ENCODE results near the gene SAMD4A.

The SAMD4A gene

GRCh38 chr14:54564868-54565784 lies 1.8 kb upstream of the SAMD4A start:
- peak overlapping the region; percentile 62 for H3K4me3 ChIP-seq (ENCODE audit: low read depth, low read length)
- TF ChIP-seq CTCF (IDR thresholded peaks at IDR 0.05; ENCODE audit: low read depth, low read length, missing control alignments), result peak; percentile 2
- peak; percentile 33 for DNase-seq (ENCODE audit: low read depth)

- peak overlapping the region; percentile 62 for H3K4me3 ChIP-seq (ENCODE audit: low read depth, low read length)
- TF ChIP-seq CTCF (IDR thresholded peaks at IDR 0.05; ENCODE audit: low read depth, low read length, missing control alignments), result no peak
- DNase-seq (ENCODE audit: low read depth), result no peak
Measured at GRCh38 chr14:54565785-54566409, 1.0 kb upstream of the SAMD4A start.

GRCh38 chr14:54567224-54567638 lies 303 bp downstream of the SAMD4A start:
- peak overlapping the region; percentile 62 for H3K4me3 ChIP-seq (ENCODE audit: low read depth, low read length)
- no peak for TF ChIP-seq CTCF (IDR thresholded peaks at IDR 0.05; ENCODE audit: low read depth, low read length, missing control alignments)
- no peak for DNase-seq (ENCODE audit: low read depth)

GRCh38 chr14:54567639-54568561 lies 972 bp downstream of the SAMD4A start:
- TF ChIP-seq CTCF (IDR thresholded peaks at IDR 0.05; ENCODE audit: low read depth, low read length, missing control alignments), result no peak
- H3K4me3 ChIP-seq (ENCODE audit: low read depth, low read length), result peak overlapping the region; percentile 62
- DNase-seq (ENCODE audit: low read depth), result no peak

GRCh38 chr14:54568821-54569595 lies 2.1 kb downstream of the SAMD4A start:
- TF ChIP-seq CTCF (IDR thresholded peaks at IDR 0.05; ENCODE audit: low read depth, low read length, missing control alignments), result no peak
- H3K4me3 ChIP-seq (ENCODE audit: low read depth, low read length), result no peak overlapping the region
- no peak for DNase-seq (ENCODE audit: low read depth)

GRCh38 chr14:54570047-54570446 lies 3.1 kb downstream of the SAMD4A start:
- H3K4me3 ChIP-seq (ENCODE audit: low read depth, low read length), result no peak overlapping the region
- DNase-seq (ENCODE audit: low read depth), result no peak
- TF ChIP-seq CTCF (IDR thresholded peaks at IDR 0.05; ENCODE audit: low read depth, low read length, missing control alignments), result no peak
